T-helper 17 cell (primary cell): ENCODE data around the gene ZPR1. TPM values are rescaled to one million over a fixed set of nuclear protein-coding genes. Genes with fewer than 3 reads are reported as not detected.

Source experiments
- ATAC-seq: fragments of 150-1000 bp; cut with Tn5 transposase; 2 replicates; pipeline ENCODE4 v1.10.0; 2021; ENCODE audit warnings: mild to moderate bottlenecking, moderate library complexity
- DNase-seq, 3 donors: peaks; one replicate each; pipeline versions ENCODE4 v3.0.0 to v3.0.0-alpha.2; 2020 to 2021
- H3K9me3 ChIP-seq: one replicate; pipeline ENCODE4 v1.7.0; 2013; ENCODE audit warnings: low read length, mild to moderate bottlenecking; ENCODE audit not compliant: control insufficient read depth, poor library complexity, severe bottlenecking
- H3K27ac Mint-ChIP-seq: one replicate; pipeline ENCODE4 v1.8.0; 2022; ENCODE audit warnings: mild to moderate bottlenecking, moderate library complexity, mixed read lengths
- H3K27me3 Mint-ChIP-seq: one replicate; pipeline ENCODE4 v1.8.0; 2022; ENCODE audit warnings: mixed read lengths
- H3K36me3 Mint-ChIP-seq: one replicate; pipeline ENCODE4 v1.8.0; 2022; ENCODE audit warnings: low read depth, mixed read lengths
- H3K4me1 Mint-ChIP-seq: one replicate; pipeline ENCODE4 v1.8.0; 2022; ENCODE audit warnings: mild to moderate bottlenecking, mixed read lengths
- H3K4me3 Mint-ChIP-seq: one replicate; pipeline ENCODE4 v1.8.0; 2022; ENCODE audit warnings: mild to moderate bottlenecking, moderate library complexity, mixed read lengths
- total RNA-seq, 4 donors: library from RNA in 2 of 4; stranded (reverse) in 2 of 4; gene quantifications; one replicate each; pipeline ENCODE4 v1.2.3 and lab custom pipeline; 2022 to 2026

The ZPR1 gene
- total RNA-seq, 2 donors from 2014 or later = 87.1 to 107 TPM

DNA sequence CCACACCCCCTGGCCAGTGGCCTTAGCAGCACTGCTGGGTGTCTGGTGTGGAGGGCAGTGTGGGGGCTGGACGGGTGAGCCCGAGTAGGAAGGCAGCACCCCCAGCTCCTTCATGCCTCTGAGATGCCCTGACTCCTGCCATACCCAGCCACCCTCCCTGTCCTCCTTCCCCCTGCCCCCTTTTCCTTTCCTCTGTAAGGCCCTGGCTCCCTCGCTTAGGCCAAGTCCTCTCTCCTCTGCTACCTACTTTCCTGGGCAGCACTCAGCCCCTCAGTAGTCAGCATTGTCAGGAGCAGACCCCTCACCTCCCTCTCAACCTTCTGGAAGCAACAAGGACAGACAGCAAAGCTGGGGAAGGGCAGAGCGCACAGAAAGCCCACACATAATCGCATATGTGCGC lies 63.0 kb downstream of the ZPR1 start:
- no peak overlapping the region for H3K4me3 Mint-ChIP-seq
- DNase-seq = no peak
- H3K9me3 ChIP-seq = no peaks in the 10 kb centered on the region
- H3K27me3 Mint-ChIP-seq = peaks cover 63% of the 10 kb centered on the region
- H3K4me1 Mint-ChIP-seq = no peaks in the 10 kb centered on the region
- no peak for ATAC-seq
- H3K27ac Mint-ChIP-seq = no peak overlapping the region
- H3K36me3 Mint-ChIP-seq = no peaks in the 10 kb centered on the region

Other genes starting within 250 kb of the ZPR1 start
- 10 to 100 TPM; 11.5 to 11.8 TPM for gene BUD13, start 15.0 kb downstream of the ZPR1 start, total RNA-seq
- gene APOA5, start 3.9 kb upstream of the ZPR1 start, total RNA-seq = not detected
- not detected for gene APOA4, start 35.3 kb upstream of the ZPR1 start, total RNA-seq
- gene APOC3, start 41.9 kb upstream of the ZPR1 start, total RNA-seq = not detected
- gene APOA1, start 49.6 kb upstream of the ZPR1 start, total RNA-seq = 1 to 10 TPM in 1 of 2 donors, not detected in 1; 1.2 TPM